Stimulated activated CD8-positive, alpha-beta memory T cell treated with anti-CD3 and anti-CD28 coated beads, Interleukin-4, amount 100 ng/mL, for 48 hours (primary cell): ENCODE data around the gene DLG2.
A peak's percentile ranks its signal among the peaks of the same experiment; 100 is the strongest.

Experiments
- DNase-seq: peaks from one replicate; pipeline ENCODE4 v3.0.0-alpha.2; 2020

Gene DLG2

GRCh38 chr11:84608837-84609196, 1018.3 kb downstream of the DLG2 start:
- no peak for DNase-seq

- DNase-seq, result no peak
Measured at GRCh38 chr11:84607975-84608836, 1018.9 kb downstream of the DLG2 start.

GRCh38 chr11:84594602-84595001, 1032.5 kb downstream of the DLG2 start:
- no peak for DNase-seq

GRCh38 chr11:84590106-84590505, 1037.0 kb downstream of the DLG2 start:
- no peak for DNase-seq

- no peak for DNase-seq
Measured at GRCh38 chr11:84588131-84588829, 1038.9 kb downstream of the DLG2 start.

- no peak for DNase-seq
Measured at GRCh38 chr11:84583106-84583505, 1044.0 kb downstream of the DLG2 start.

- DNase-seq, result no peak
Measured at GRCh38 chr11:84581083-84581482, 1046.1 kb downstream of the DLG2 start.

GRCh38 chr11:84580428-84580827, 1046.7 kb downstream of the DLG2 start:
- no peak for DNase-seq

GRCh38 chr11:84573868-84574267, 1053.3 kb downstream of the DLG2 start:
- no peak for DNase-seq

- no peak for DNase-seq
Measured at GRCh38 chr11:84566671-84567070, 1060.5 kb downstream of the DLG2 start.

- no peak for DNase-seq
Measured at GRCh38 chr11:84564867-84565184, 1062.3 kb downstream of the DLG2 start.

GRCh38 chr11:84564180-84564866, 1062.8 kb downstream of the DLG2 start:
- DNase-seq, result peak; percentile 51

- no peak for DNase-seq
Measured at GRCh38 chr11:84563356-84563755, 1063.8 kb downstream of the DLG2 start.

GRCh38 chr11:84560206-84560605, 1066.9 kb downstream of the DLG2 start:
- no peak for DNase-seq

- DNase-seq, result no peak
Measured at GRCh38 chr11:84558085-84558905, 1068.8 kb downstream of the DLG2 start.

- no peak for DNase-seq
Measured at GRCh38 chr11:84552791-84553190, 1074.4 kb downstream of the DLG2 start.

- no peak for DNase-seq
Measured at GRCh38 chr11:84549217-84549616, 1077.9 kb downstream of the DLG2 start.

GRCh38 chr11:84544566-84544965, 1082.6 kb downstream of the DLG2 start:
- DNase-seq, result no peak

- DNase-seq, result no peak
Measured at GRCh38 chr11:84543367-84544159, 1083.6 kb downstream of the DLG2 start.

GRCh38 chr11:84541731-84542340, 1085.3 kb downstream of the DLG2 start:
- DNase-seq, result no peak

- DNase-seq, result no peak
Measured at GRCh38 chr11:84536456-84536855, 1090.7 kb downstream of the DLG2 start.

- DNase-seq, result no peak
Measured at GRCh38 chr11:84532364-84532763, 1094.8 kb downstream of the DLG2 start.
